Neuronal stem cell (in vitro differentiated cells): ENCODE results near the gene RHBDL2.
"Not testable (repeated sequence)": the region's sequence is repeated elsewhere in the genome, so short reads cannot be mapped to it uniquely, and the experiment has no call there.

Experiments used
- DNase-seq: peaks from one replicate; pipeline ENCODE4 v3.0.0-alpha.2; 2013; ENCODE audit warnings: low spot score
- H2AFZ ChIP-seq: one replicate; pipeline ENCODE4 v1.6.1; 2013; ENCODE audit warnings: mild to moderate bottlenecking, low read length, inconsistent platforms
- H2AK5ac ChIP-seq: 2 replicates; pipeline ENCODE4 v1.6.1; 2013; ENCODE audit warnings: low read depth, mild to moderate bottlenecking, inconsistent platforms, low read length, moderate library complexity, mixed read lengths
- H2BK120ac ChIP-seq: 2 replicates; pipeline ENCODE4 v1.6.1; 2013; ENCODE audit warnings: low read depth, mild to moderate bottlenecking, inconsistent platforms, low read length, moderate library complexity, mixed read lengths
- H2BK12ac ChIP-seq: one replicate; pipeline ENCODE4 v1.6.1; 2013; ENCODE audit warnings: low read length, inconsistent platforms
- H2BK15ac ChIP-seq: 2 replicates; pipeline ENCODE4 v1.6.1; 2013; ENCODE audit warnings: mild to moderate bottlenecking, low read length, inconsistent platforms, mixed read lengths
- H2BK5ac ChIP-seq: one replicate; pipeline ENCODE4 v1.6.1; 2013; ENCODE audit warnings: inconsistent platforms, mild to moderate bottlenecking, low read length, moderate library complexity
- H3K14ac ChIP-seq: one replicate; pipeline ENCODE4 v1.6.1; 2013; ENCODE audit warnings: low read length, inconsistent platforms
- H3K18ac ChIP-seq: 2 replicates; pipeline ENCODE4 v1.6.1; 2013; ENCODE audit warnings: low read length, inconsistent platforms
- H3K23ac ChIP-seq: 2 replicates; pipeline ENCODE4 v1.6.1; 2013; ENCODE audit warnings: low read depth, mild to moderate bottlenecking, mixed read lengths, low read length, inconsistent platforms; ENCODE audit not compliant: poor library complexity
- H3K27ac ChIP-seq: replicated peaks from 3 replicates; pipeline ENCODE4 v1.5.1; 2013; ENCODE audit warnings: low read length, inconsistent platforms
- H3K27me3 ChIP-seq, 3 experiments: 2 replicates each; pipeline ENCODE4 v1.6.1; 2013; ENCODE audit warnings: low read length in 3 of 3, mild to moderate bottlenecking in 2 of 3, inconsistent platforms in 1 of 3, low read depth in 1 of 3, mixed read lengths in 1 of 3, moderate library complexity in 1 of 3; ENCODE audit not compliant: control insufficient read depth in 3 of 3, insufficient read depth in 3 of 3
- H3K36me3 ChIP-seq, 2 donors: replicated peaks in 1 of 2; 2 replicates each; pipeline ENCODE4 v1.6.1; 2013; ENCODE audit warnings: low read length in 2 of 2; ENCODE audit not compliant: control insufficient read depth in 2 of 2, insufficient read depth in 2 of 2
- H3K4ac ChIP-seq: 2 replicates; pipeline ENCODE4 v1.6.1; 2013; ENCODE audit warnings: inconsistent platforms, mild to moderate bottlenecking, low read length, moderate library complexity
- H3K4me1 ChIP-seq, 2 donors: 1 replicate in 1 of 2; 2 replicates in 1 of 2; pipeline ENCODE4 v1.6.1; 2013; ENCODE audit warnings: low read length in 2 of 2, low read depth in 1 of 2; ENCODE audit not compliant: control insufficient read depth in 2 of 2, insufficient read depth in 1 of 2
- H3K4me2 ChIP-seq: one replicate; pipeline ENCODE4 v1.6.1; 2013; ENCODE audit warnings: mild to moderate bottlenecking, low read length, inconsistent platforms; ENCODE audit not compliant: insufficient read depth, poor library complexity, severe bottlenecking
- H3K4me3 ChIP-seq, 2 donors: 2 replicates each; pipeline ENCODE4 v1.5.1; 2013; ENCODE audit warnings: low read length in 2 of 2, mild to moderate bottlenecking in 2 of 2, inconsistent platforms in 1 of 2, moderate library complexity in 1 of 2
- H3K79me1 ChIP-seq: one replicate; pipeline ENCODE4 v1.6.1; 2013; ENCODE audit warnings: low read depth, mild to moderate bottlenecking, inconsistent platforms, low read length, moderate library complexity
- H3K9ac ChIP-seq: one replicate; pipeline ENCODE4 v1.6.1; 2013; ENCODE audit warnings: mild to moderate bottlenecking, low read depth, low read length, inconsistent platforms; ENCODE audit not compliant: poor library complexity
- H3K9me3 ChIP-seq, 2 donors: replicated peaks in 1 of 2; 2 replicates each; pipeline versions ENCODE3 to v1.6.1; 2013; ENCODE audit warnings: low read length in 2 of 2, mild to moderate bottlenecking in 2 of 2, inconsistent platforms in 1 of 2, low read depth in 1 of 2, mixed read lengths in 1 of 2, moderate library complexity in 1 of 2; ENCODE audit not compliant: control insufficient read depth in 2 of 2, insufficient read depth in 1 of 2
- H4K8ac ChIP-seq: one replicate; pipeline ENCODE4 v1.6.1; 2013; ENCODE audit warnings: low read depth, mild to moderate bottlenecking, inconsistent platforms, low read length, moderate library complexity
- H4K91ac ChIP-seq: one replicate; pipeline ENCODE4 v1.6.1; 2013; ENCODE audit warnings: low read length, low read depth, mild to moderate bottlenecking, inconsistent platforms; ENCODE audit not compliant: poor library complexity
- WGBS, 2 donors: extraction: QIAGEN DNeasy Blood & Tissue Kit; methylation state at CpG; one replicate each; pipeline ENCODE4 v1.1.7; 2013; ENCODE audit warnings: missing lambda C conversion rate in 2 of 2, mixed read lengths in 1 of 2; ENCODE audit not compliant: insufficient read length in 2 of 2, insufficient replicate concordance in 1 of 2; ENCODE audit errors: extremely low coverage in 2 of 2; 5-methylcytosine and 5-hydroxymethylcytosine counted together

RHBDL2 gene

DNA sequence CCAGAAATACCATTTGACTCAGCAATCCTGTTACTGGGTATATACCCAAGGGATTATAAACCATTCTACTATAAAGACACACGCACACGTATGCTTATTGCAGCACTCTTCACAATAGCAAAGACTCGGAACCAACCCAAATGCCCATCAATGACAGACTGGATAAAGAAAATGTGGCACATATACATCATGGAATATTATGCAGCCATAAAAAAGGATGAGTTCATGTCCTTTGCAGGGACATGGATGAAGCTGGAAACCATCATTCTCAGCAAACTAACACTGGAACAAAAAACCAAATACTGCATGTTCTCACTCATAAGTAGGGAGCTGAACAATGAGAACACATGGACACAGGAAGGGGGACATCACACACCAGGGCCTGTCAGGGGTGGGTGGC, 96.5 kb downstream of the RHBDL2 start:
- H3K14ac ChIP-seq = not testable (repeated sequence)
- H3K36me3 ChIP-seq = peaks cover 8 to 94% of the 10 kb centered on the region in 2 donors

DNA sequence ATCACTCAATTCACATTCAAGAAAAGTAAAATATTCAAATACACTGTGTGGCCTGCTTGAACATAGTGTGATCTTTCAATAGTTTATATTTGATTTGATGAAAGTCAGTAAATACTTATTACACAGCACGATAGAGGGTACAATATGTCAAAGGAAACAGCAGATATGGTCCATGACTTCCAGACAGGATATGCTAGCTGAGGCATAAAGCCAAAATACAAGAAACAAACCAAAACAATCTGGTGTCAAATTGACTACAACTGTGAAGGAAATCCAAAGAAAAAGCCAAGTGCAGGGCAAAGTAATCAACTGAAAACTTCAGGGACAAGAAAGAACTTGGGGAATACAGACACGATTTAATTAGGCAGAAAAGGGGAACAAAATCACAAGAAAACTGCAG, 101.3 kb downstream of the RHBDL2 start:
- Histone ChIP-seq H2BK5ac (no peak overlapping the region), H3K4ac (no peak overlapping the region), H3K4me2 (no peak overlapping the region), H2BK15ac (no peak overlapping the region), H3K27ac (no peak overlapping the region), H3K79me1 (no peaks in the 10 kb centered on the region), H4K91ac (no peak overlapping the region), H3K14ac (no peak overlapping the region), H3K9ac (no peak overlapping the region), H4K8ac (no peak overlapping the region), H2BK120ac (no peak overlapping the region), H3K36me3 (peaks cover 12 to 75% of the 10 kb centered on the region in 2 donors), H2AK5ac (no peak overlapping the region), H3K18ac (no peak overlapping the region), H2AFZ (no peak overlapping the region), H2BK12ac (no peak overlapping the region), H3K27me3 (no peaks in the 10 kb centered on the region), H3K4me1 (no peaks in the 10 kb centered on the region), H3K9me3 (no peaks in the 10 kb centered on the region), H3K23ac (no peak overlapping the region), H3K4me3 (no peak overlapping the region)
- no CpG with 5 or more reads among the region's 2 CpGs for WGBS, 2 donors
- no peak for DNase-seq

More for the DNA sequence above, 96.5 kb downstream of the RHBDL2 start:
- H3K27me3 ChIP-seq, H4K91ac ChIP-seq, DNase-seq, H3K4me3 ChIP-seq, H2BK120ac ChIP-seq, H3K9me3 ChIP-seq, H2AK5ac ChIP-seq, H2BK12ac ChIP-seq, H2BK5ac ChIP-seq, H3K4me2 ChIP-seq, H3K79me1 ChIP-seq, H3K4me1 ChIP-seq, H4K8ac ChIP-seq, H3K18ac ChIP-seq, H2BK15ac ChIP-seq, H3K9ac ChIP-seq, H3K23ac ChIP-seq, H3K27ac ChIP-seq, H3K4ac ChIP-seq, H2AFZ ChIP-seq: not testable (repeated sequence)
- no CpG with 5 or more reads among the region's 3 CpGs for WGBS, 2 donors

DNA sequence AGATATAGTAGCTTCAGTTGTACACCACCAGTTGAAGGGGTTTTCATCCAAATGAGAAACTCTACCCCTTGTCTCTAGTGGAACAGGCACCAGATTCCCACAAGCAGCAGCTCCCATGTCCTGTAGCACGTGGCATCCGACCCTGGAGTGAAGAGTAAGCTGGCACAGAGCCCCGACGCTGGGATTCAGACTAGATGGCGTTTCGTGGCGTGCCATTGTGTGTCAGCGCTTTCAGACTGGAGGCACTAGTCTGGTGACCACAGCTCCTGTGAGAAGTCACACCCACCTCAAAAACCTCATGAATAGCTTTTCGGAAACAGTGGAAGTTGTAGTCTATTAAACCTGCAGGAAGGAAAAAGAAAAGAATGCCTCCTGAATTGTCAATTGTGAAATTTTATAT, 102.3 kb downstream of the RHBDL2 start:
- H3K9me3 ChIP-seq = no peaks in the 10 kb centered on the region
- H2AFZ ChIP-seq = no peak overlapping the region
- DNase-seq = no peak
- H2BK5ac ChIP-seq = no peak overlapping the region
- H3K27ac ChIP-seq = no peak overlapping the region
- no peak overlapping the region for H2BK120ac ChIP-seq
- H3K14ac ChIP-seq = no peak overlapping the region
- H4K8ac ChIP-seq = no peak overlapping the region
- no peak overlapping the region for H2BK15ac ChIP-seq
- H2BK12ac ChIP-seq = no peak overlapping the region
- no peak overlapping the region for H3K23ac ChIP-seq
- H3K18ac ChIP-seq = no peak overlapping the region
- peaks cover 8 to 66% of the 10 kb centered on the region in 2 donors for H3K36me3 ChIP-seq
- no peak overlapping the region for H3K9ac ChIP-seq
- no peak overlapping the region for H3K4me3 ChIP-seq
- no CpG with 5 or more reads among the region's 9 CpGs for WGBS, 2 donors
- H3K4me1 ChIP-seq = no peaks in the 10 kb centered on the region
- H3K79me1 ChIP-seq = no peaks in the 10 kb centered on the region
- no peak overlapping the region for H3K4me2 ChIP-seq
- H3K4ac ChIP-seq = no peak overlapping the region
- H2AK5ac ChIP-seq = no peak overlapping the region
- H3K27me3 ChIP-seq = no peaks in the 10 kb centered on the region
- H4K91ac ChIP-seq = no peak overlapping the region

DNA sequence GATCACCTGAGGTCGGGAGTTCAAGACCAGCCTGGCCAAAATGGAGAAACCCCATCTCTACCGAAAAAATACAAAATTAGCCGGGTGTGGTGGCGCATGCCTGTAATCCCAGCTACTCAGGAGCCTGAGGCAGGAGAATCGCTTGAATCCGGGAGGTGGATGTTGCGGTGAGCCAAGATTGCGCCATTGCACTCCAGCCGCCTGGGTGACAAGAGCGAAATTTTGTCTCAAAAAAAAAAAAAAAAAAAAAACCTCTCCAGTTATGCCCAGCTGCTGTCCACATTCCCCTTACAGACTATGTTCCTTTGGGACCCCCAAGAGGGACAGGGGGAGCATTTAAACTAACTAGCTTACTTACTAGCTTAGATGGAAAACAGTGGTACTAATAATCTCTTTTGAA, 105.3 kb downstream of the RHBDL2 start:
- H2BK15ac ChIP-seq, DNase-seq, H2AFZ ChIP-seq, H3K79me1 ChIP-seq, H2BK5ac ChIP-seq, H3K9ac ChIP-seq, H3K4me1 ChIP-seq, H3K18ac ChIP-seq, H3K9me3 ChIP-seq, H3K27me3 ChIP-seq, H3K14ac ChIP-seq, H3K27ac ChIP-seq, H2AK5ac ChIP-seq, H2BK120ac ChIP-seq, H3K4me2 ChIP-seq, H3K4me3 ChIP-seq, H4K91ac ChIP-seq, H2BK12ac ChIP-seq, H3K4ac ChIP-seq, H3K23ac ChIP-seq, H4K8ac ChIP-seq: not testable (repeated sequence)
- no CpG with 5 or more reads among the region's 10 CpGs for WGBS, 2 donors
- peaks cover 5 to 38% of the 10 kb centered on the region in 2 donors for H3K36me3 ChIP-seq
